Cardiac fibroblast (primary cell): ENCODE results near the gene MAP3K9.

Source experiments
- DNase-seq, 2 donors: peaks; one replicate each; pipeline versions ENCODE4 v3.0.0 to v3.0.0-alpha.2; 2010; ENCODE audit warnings: low read depth in 2 of 2
- H3K4me3 ChIP-seq, 2 donors: replicated peaks in 1 of 2; 1 replicate in 1 of 2; 2 replicates in 1 of 2; pipeline ENCODE4 v1.5.1; 2011; ENCODE audit warnings: low read depth in 2 of 2, low read length in 2 of 2, mild to moderate bottlenecking in 2 of 2, moderate library complexity in 1 of 2
- TF ChIP-seq, protein P1 (sequence below): IDR thresholded peaks from one replicate; pipeline ENCODE4 v1.5.1; 2011; ENCODE audit warnings: low read depth, mild to moderate bottlenecking, low read length, inconsistent platforms

Gene MAP3K9

DNA sequence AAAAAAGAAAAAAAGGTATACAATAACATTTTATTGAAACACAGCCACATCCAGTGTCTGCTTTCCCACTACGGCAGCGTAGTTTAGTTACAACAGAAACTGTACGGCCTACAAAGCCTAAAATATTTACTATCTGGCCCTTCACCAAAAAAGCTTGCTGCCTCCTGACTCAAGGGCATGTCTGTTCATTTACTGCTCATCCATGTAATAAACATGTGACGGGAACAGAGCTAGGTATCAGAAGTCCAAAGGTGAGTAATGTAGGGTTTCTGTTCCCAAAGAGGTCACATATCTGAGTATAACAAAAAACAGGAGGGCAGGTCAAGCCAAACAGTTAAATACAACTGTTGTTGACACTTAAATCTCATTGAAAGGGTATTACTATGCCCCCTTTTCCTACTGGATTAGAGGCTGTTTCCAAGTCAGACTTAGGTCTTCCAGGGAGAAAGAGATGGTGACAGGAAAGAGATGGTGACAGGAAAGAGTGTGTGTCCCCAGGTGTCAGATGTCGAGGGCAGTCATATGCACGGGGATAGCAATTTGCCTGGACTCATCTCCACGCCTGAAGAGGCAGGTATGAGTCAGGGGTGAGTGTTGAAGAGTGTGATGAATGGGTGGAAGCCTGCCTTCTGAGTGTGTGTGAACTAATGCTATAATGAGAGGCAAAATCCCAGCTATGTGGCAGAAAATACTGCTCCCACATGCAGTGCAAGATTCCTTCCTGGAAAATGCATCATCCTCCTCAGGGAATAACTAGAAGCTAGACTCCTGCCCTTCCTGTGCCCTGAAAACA, 77.7 kb downstream of the MAP3K9 start:
- no peak for DNase-seq
- TF ChIP-seq, protein P1, sequence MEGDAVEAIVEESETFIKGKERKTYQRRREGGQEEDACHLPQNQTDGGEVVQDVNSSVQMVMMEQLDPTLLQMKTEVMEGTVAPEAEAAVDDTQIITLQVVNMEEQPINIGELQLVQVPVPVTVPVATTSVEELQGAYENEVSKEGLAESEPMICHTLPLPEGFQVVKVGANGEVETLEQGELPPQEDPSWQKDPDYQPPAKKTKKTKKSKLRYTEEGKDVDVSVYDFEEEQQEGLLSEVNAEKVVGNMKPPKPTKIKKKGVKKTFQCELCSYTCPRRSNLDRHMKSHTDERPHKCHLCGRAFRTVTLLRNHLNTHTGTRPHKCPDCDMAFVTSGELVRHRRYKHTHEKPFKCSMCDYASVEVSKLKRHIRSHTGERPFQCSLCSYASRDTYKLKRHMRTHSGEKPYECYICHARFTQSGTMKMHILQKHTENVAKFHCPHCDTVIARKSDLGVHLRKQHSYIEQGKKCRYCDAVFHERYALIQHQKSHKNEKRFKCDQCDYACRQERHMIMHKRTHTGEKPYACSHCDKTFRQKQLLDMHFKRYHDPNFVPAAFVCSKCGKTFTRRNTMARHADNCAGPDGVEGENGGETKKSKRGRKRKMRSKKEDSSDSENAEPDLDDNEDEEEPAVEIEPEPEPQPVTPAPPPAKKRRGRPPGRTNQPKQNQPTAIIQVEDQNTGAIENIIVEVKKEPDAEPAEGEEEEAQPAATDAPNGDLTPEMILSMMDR, result no peak

DNA sequence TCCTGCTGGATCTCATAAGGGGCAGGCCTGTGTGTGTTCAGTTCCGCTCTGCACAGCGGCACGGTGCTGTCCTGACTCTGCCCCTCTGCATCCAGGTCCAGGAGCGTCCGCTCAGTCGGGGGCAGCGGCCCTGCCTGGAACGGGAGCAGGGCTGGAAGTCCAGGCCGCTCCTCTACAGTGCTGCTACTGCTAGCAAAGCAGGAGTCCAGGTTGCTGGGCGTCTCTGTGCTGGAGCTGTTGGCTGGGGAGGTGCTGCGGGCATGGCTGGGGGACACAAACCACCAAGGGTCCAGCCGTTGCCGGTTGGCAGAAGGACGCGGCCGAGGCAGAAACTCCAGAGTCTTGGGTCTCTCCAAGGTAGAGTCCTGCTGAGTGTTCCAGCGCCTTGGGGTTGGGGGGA, 78.9 kb downstream of the MAP3K9 start:
- TF ChIP-seq, protein P1, result no peak
- DNase-seq, result no peak
- no peak overlapping the region for H3K4me3 ChIP-seq

More for the DNA sequence above, 77.7 kb downstream of the MAP3K9 start:
- no peak overlapping the region for H3K4me3 ChIP-seq

- TF ChIP-seq, protein P1, result no peak
- H3K4me3 ChIP-seq, result no peak overlapping the region
- DNase-seq, result peak in 1 of 2 donors; percentile 25
Observed at GRCh38 chr14:70726651-70727375, 82.5 kb downstream of the MAP3K9 start.

DNA sequence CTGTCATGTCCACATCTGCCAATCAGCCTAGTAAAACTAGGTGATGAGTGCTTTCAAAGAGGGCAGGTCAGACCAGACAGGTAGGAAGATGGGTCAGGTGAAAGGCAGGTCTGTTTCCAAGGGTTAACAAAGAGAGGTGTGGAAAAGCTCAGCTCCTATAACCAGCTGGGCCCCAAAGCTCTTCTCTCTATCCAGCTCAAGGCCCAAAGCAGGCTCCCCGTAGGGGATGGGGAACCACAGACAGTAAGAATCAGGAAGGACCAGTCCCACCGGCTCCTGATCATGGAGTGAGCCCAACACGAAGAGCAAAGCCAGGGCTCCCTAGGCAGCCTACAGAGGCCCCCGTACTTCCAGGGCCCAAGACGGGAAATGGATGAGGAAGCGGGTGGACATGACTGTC, 84.4 kb downstream of the MAP3K9 start:
- DNase-seq, result no peak
- TF ChIP-seq, protein P1, result no peak
- no peak overlapping the region for H3K4me3 ChIP-seq

- H3K4me3 ChIP-seq, result no peak overlapping the region
- no peak for DNase-seq
- TF ChIP-seq, protein P1, result no peak
Observed at GRCh38 chr14:70724110-70724509, 85.2 kb downstream of the MAP3K9 start.

DNA sequence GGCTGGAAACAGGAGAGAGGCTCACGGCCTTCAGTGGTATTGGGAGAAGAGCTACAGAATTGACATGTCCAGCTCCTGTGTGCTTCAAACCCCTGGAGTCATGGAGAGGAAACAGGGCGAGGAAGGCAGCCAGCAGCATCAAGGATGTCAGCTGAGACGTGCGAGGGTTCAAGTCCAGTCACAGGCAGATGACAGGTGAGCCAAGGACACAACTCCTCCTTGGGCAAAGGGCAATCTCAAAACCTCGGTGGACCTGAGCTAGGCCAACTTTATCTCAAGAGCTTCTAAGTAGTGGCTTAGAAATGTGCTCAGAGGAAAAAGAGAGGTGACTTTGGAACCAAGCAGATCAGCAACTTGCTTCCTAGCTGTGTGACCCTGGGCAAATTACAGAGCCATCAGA, 86.0 kb downstream of the MAP3K9 start:
- TF ChIP-seq, protein P1, result no peak
- H3K4me3 ChIP-seq, result no peak overlapping the region
- DNase-seq, result no peak
